A549 (cell line): ENCODE results near the gene SPPL2A. TPM values are rescaled to one million over a fixed set of nuclear protein-coding genes. Genes with fewer than 3 reads are reported as not detected.

Source experiments
- ATAC-seq, 2 experiments: fragments of 200-7000 bp in 1 of 2; fragments of >200 bp in 1 of 2; cut with Nextera tagmentation in 1 of 2; cut with Tn5 transposase in 1 of 2; 3 replicates each; pipeline versions ENCODE4 v1.8.0 to v1.9.1; 2018 to 2020; ENCODE audit warnings: mild to moderate bottlenecking in 1 of 2, moderate library complexity in 1 of 2
- CTCF ChIA-PET: fragments of 300-600 bp; sonication (Branson Sonifier 250); formaldehyde crosslinking; extraction: SDS; loops from one replicate; lab custom pipeline; 2021; ENCODE audit warnings: antibody characterized with exemption, inconsistent platforms; lab: Yijun Ruan, JAX
- POLR2A ChIA-PET: fragments of 350-600 bp; formaldehyde crosslinking; extraction: SDS; loops from one replicate; lab custom pipeline; 2021; ENCODE audit warnings: antibody characterized with exemption, inconsistent platforms; lab: Yijun Ruan, JAX
- DNase-seq, 2 experiments: peaks; one replicate each; pipeline versions ENCODE4 v3.0.0 to v3.0.0-alpha.2; 2011 to 2016; ENCODE audit warnings: low read depth in 1 of 2, low spot score in 1 of 2
- FAIRE-seq: peaks from 2 replicates; lab custom pipeline; 2011; peaks lifted over from hg19 to GRCh38; lab: Jason Lieb, UNC
- H3K27ac ChIP-seq, 2 experiments: fragments of >200 bp; sonication (Bioruptor Twin); formaldehyde crosslinking; 3 replicates each; pipeline ENCODE4 v1.5.1; 2016 to 2017
- H3K4me1 ChIP-seq: fragments of >200 bp; sonication (Bioruptor Twin); formaldehyde crosslinking; 3 replicates; pipeline ENCODE4 v1.6.1; 2016
- H3K4me2 ChIP-seq: fragments of >200 bp; sonication (Bioruptor Twin); formaldehyde crosslinking; 3 replicates; pipeline ENCODE4 v1.6.1; 2016
- H3K4me3 ChIP-seq: fragments of >200 bp; sonication (Bioruptor Twin); formaldehyde crosslinking; 3 replicates; pipeline ENCODE4 v1.5.1; 2016
- H3K9me3 ChIP-seq: fragments of >200 bp; sonication (Bioruptor Twin); formaldehyde crosslinking; 3 replicates; pipeline ENCODE4 v1.6.1; 2016
- CBX2 ChIP-seq: fragments of 200-600 bp; sonication (generic); IDR thresholded peaks from 2 replicates; pipeline ENCODE4 v1.6.1; 2016; ENCODE audit warnings: low read depth, mild to moderate bottlenecking, borderline replicate concordance
- CEBPB ChIP-seq, 2 experiments: fragments of >200 bp in 1 of 2; sonication (Bioruptor Twin) in 1 of 2; formaldehyde crosslinking in 1 of 2; IDR thresholded peaks; 2 replicates each; pipeline ENCODE4 v1.6.1; 2012 to 2016
- E2F6 ChIP-seq: IDR thresholded peaks from 2 replicates; pipeline ENCODE4 v1.6.1; 2012; ENCODE audit warnings: low read depth, borderline replicate concordance
- EHMT2 ChIP-seq: fragments of 200-600 bp; sonication (generic); IDR thresholded peaks from 2 replicates; pipeline ENCODE4 v1.6.1; 2016; ENCODE audit warnings: antibody characterized with exemption, low read depth, mild to moderate bottlenecking, moderate library complexity
- ESRRA ChIP-seq: fragments of 150-350 bp; IDR thresholded peaks from 2 replicates; pipeline ENCODE4 v1.6.1; 2014; ENCODE audit warnings: mild to moderate bottlenecking, low read length, borderline replicate concordance
- FOSB ChIP-seq: fragments of 250-450 bp; sonication (Bioruptor Pico); IDR thresholded peaks from 2 replicates; pipeline ENCODE4 v1.5.0; 2020; ENCODE audit warnings: mild to moderate bottlenecking, moderate library complexity
- FOSL2 ChIP-seq, 2 experiments: fragments of 450-650 bp in 1 of 2; fragments of >200 bp in 1 of 2; sonication (Bioruptor Twin) in 1 of 2; formaldehyde crosslinking; IDR thresholded peaks; 2 replicates each; pipeline versions ENCODE4 v1.5.0 to v1.6.1; 2016 to 2020; ENCODE audit warnings: mild to moderate bottlenecking in 1 of 2, moderate library complexity in 1 of 2
- HEYL ChIP-seq: fragments of 250-450 bp; sonication (Bioruptor Pico); IDR thresholded peaks from 2 replicates; pipeline ENCODE4 v1.8.0; 2021; ENCODE audit warnings: mild to moderate bottlenecking, moderate library complexity
- HOXA7 ChIP-seq: fragments of 250-450 bp; sonication (Bioruptor Pico); IDR thresholded peaks from 2 replicates; pipeline ENCODE4 v1.5.0; 2020; ENCODE audit warnings: mild to moderate bottlenecking, moderate library complexity
- HOXB13 ChIP-seq: fragments of 250-450 bp; sonication (Bioruptor Pico); IDR thresholded peaks from 2 replicates; pipeline ENCODE4 v1.5.0; 2020; ENCODE audit warnings: low read depth, mild to moderate bottlenecking, moderate library complexity
- MAFK ChIP-seq: fragments of 450-650 bp; IDR thresholded peaks from 2 replicates; pipeline ENCODE4 v1.6.1; 2014; ENCODE audit not compliant: partially characterized antibody
- MYC ChIP-seq: IDR thresholded peaks from 2 replicates; pipeline ENCODE4 v1.6.1; 2012; ENCODE audit warnings: mild to moderate bottlenecking, inconsistent platforms, low read length, improper control_type of control experiment, borderline replicate concordance
- NFE2L2 ChIP-seq: fragments of 150-350 bp; conservative IDR thresholded peaks from 2 replicates; pipeline ENCODE4 v1.6.1; 2014; ENCODE audit warnings: low read length
- NR3C1 ChIP-seq: fragments of >200 bp; sonication (Bioruptor Twin); formaldehyde crosslinking; IDR thresholded peaks from 3 replicates; pipeline ENCODE4 v1.6.1; 2017
- PBX3 ChIP-seq: IDR thresholded peaks from 2 replicates; pipeline ENCODE4 v1.6.1; 2012
- POLR2AphosphoS2 ChIP-seq: conservative IDR thresholded peaks from 2 replicates; pipeline ENCODE4 v1.6.1; 2012; ENCODE audit warnings: low read length, improper control_type of control experiment, inconsistent platforms
- RFX5 ChIP-seq: fragments of 450-650 bp; IDR thresholded peaks from 2 replicates; pipeline ENCODE4 v1.7.1; 2014; ENCODE audit warnings: antibody characterized with exemption, mild to moderate bottlenecking, moderate library complexity
- RNF2 ChIP-seq: fragments of 200-600 bp; sonication (generic); IDR thresholded peaks from 2 replicates; pipeline ENCODE4 v1.6.1; 2016; ENCODE audit warnings: low read depth, mild to moderate bottlenecking, antibody characterized with exemption, moderate library complexity, borderline replicate concordance
- TFCP2L1 ChIP-seq: fragments of 250-450 bp; sonication (Bioruptor Pico); IDR thresholded peaks from 2 replicates; pipeline ENCODE4 v1.5.0; 2021; ENCODE audit warnings: mild to moderate bottlenecking
- TP53 ChIP-seq: fragments of 250-450 bp; sonication (Bioruptor Pico); IDR thresholded peaks from 2 replicates; pipeline ENCODE4 v1.5.0; 2021; ENCODE audit warnings: mild to moderate bottlenecking, moderate library complexity
- ZFP36 ChIP-seq: fragments of 450-650 bp; IDR thresholded peaks from 2 replicates; pipeline ENCODE4 v1.6.1; 2014; ENCODE audit warnings: borderline replicate concordance; ENCODE audit not compliant: partially characterized antibody
- ZNF302 ChIP-seq: fragments of 250-450 bp; sonication (Bioruptor Pico); IDR thresholded peaks from 2 replicates; pipeline ENCODE4 v1.9.0; 2021; ENCODE audit warnings: inconsistent platforms, mild to moderate bottlenecking, moderate library complexity
- ZSCAN20 ChIP-seq: fragments of 250-450 bp; sonication (Bioruptor Pico); IDR thresholded peaks from 2 replicates; pipeline ENCODE4 v1.8.0; 2022; ENCODE audit warnings: mild to moderate bottlenecking, moderate library complexity
- WGBS: methylation state at CpG from one replicate; pipeline ENCODE4 v1.1.6; 2017; ENCODE audit errors: missing lambda C conversion rate; 5-methylcytosine and 5-hydroxymethylcytosine counted together
- polyA plus RNA-seq, 4 experiments: library from polyadenylated mRNA; depleted of rRNA in 3 of 4; stranded (reverse); fragments of >200 nt; fragmentation: RNase III in 1 of 4; extraction: RNeasy Plus Mini Kit Qiagen cat#74134 plus additional on column Dnase treatment in 1 of 4; gene quantifications; 2 replicates in 3 of 4; 3 replicates in 1 of 4; pipeline ENCODE4 v1.2.3, GENCODE V29; 2011 to 2017

SPPL2A gene
- polyA plus RNA-seq, 2 of the 4 experiments (the other 2 are of a cell fraction): 87.7 to 138 TPM

- WGBS: 62% methylated on average over 4 of the region's 4 CpGs
- H3K4me1 ChIP-seq: no peaks in the 10 kb centered on the region
- no peak overlapping the region for H3K27ac ChIP-seq
- FAIRE-seq (no peak), DNase-seq (no peak), ATAC-seq (no peak)
- TF ChIP-seq ESRRA: no peak
- TF ChIP-seq FOSL2 (IDR thresholded peaks at IDR 0.05): no peak
- TF ChIP-seq FOSL2 (CRISPR knock-in tag; IDR thresholded peaks at IDR 0.05): no peak
- no peak for TF ChIP-seq RNF2
- TF ChIP-seq TP53 (CRISPR knock-in tag): no peak
- no peak for TF ChIP-seq NR3C1
- TF ChIP-seq MAFK: no peak
- no peak for TF ChIP-seq ZSCAN20 (CRISPR knock-in tag)
- no peak for TF ChIP-seq CBX2
- TF ChIP-seq ZNF302 (CRISPR knock-in tag): no peak
- TF ChIP-seq ZFP36: no peak
- TF ChIP-seq E2F6: no peak
- TF ChIP-seq MYC: no peak
- TF ChIP-seq HOXB13 (CRISPR knock-in tag): no peak
- TF ChIP-seq EHMT2: no peak
- CTCF ChIA-PET: interaction anchor here (0.7 to 2.5 kb wide), 7 partner anchors 10 to 84 kb away, joined by 3 to 8 read pairs (median 4); no protein-coding TSS in a partner anchor
- POLR2A ChIA-PET: no interaction called here
- no peaks in the 10 kb centered on the region for H3K9me3 ChIP-seq
- H3K4me3 ChIP-seq: no peak overlapping the region
- H3K4me2 ChIP-seq: no peak overlapping the region
Measured at GRCh38 chr15:50791486-50791885, 26.0 kb upstream of the SPPL2A start.

- ATAC-seq (no peak), DNase-seq (no peak), FAIRE-seq (no peak)
- CTCF ChIA-PET: interaction anchor here (1.5 to 2.5 kb wide), 4 partner anchors 9 to 380 kb away, joined by 3 to 8 read pairs (median 5); no protein-coding TSS in a partner anchor
- no peaks in the 10 kb centered on the region for H3K4me1 ChIP-seq
- POLR2A ChIA-PET: no interaction called here
- TF ChIP-seq PBX3: no peak
- peak; percentile 17 for TF ChIP-seq MAFK
- WGBS: 90% methylated on average over 7 of the region's 7 CpGs
- no peak overlapping the region for H3K4me2 ChIP-seq
- H3K4me3 ChIP-seq: no peak overlapping the region
- no peak overlapping the region for H3K27ac ChIP-seq
- H3K9me3 ChIP-seq: no peaks in the 10 kb centered on the region
Measured at GRCh38 chr15:50790778-50791453, 25.4 kb upstream of the SPPL2A start.

GRCh38 chr15:50786871-50787270 is 21.4 kb upstream of the SPPL2A start:
- Histone ChIP-seq H3K4me3 (no peak overlapping the region), H3K4me1 (no peaks in the 10 kb centered on the region), H3K4me2 (no peak overlapping the region), H3K9me3 (no peaks in the 10 kb centered on the region), H3K27ac (no peak overlapping the region)
- ChIA-PET CTCF (no interaction called here), POLR2A (interaction anchor here (0.7 kb wide), 2 partner anchors 13 to 28 kb away, joined by 3 to 4 read pairs; no protein-coding TSS in a partner anchor)
- FAIRE-seq (no peak), DNase-seq (no peak), ATAC-seq (peak in 1 of 2 experiments; percentile 42; a peak in 3 of 6 replicates)
- WGBS: 40% methylated on average over 3 of the region's 3 CpGs
- TF ChIP-seq HOXA7 (CRISPR knock-in tag) (no peak), HEYL (CRISPR knock-in tag) (no peak), CEBPB (IDR thresholded peaks at IDR 0.05) (no peak), FOSB (no peak), NFE2L2 (no peak), POLR2AphosphoS2 (no peak), MYC (no peak), TFCP2L1 (CRISPR knock-in tag) (no peak), RFX5 (no peak)
- TF ChIP-seq, all 56 proteins: peak for 0
